Spleen (tissue), 7 donors: ENCODE results near the gene SCGB1A1.

ENCODE experiments used
- POLR2A ChIP-seq, 3 donors: fragments of 450-650 bp; IDR thresholded peaks; one replicate each; pipeline ENCODE4 v1.5.1; 2017; ENCODE audit warnings: antibody characterized with exemption in 3 of 3, mild to moderate bottlenecking in 1 of 3
- POLR2AphosphoS5 ChIP-seq, 3 donors: sonication (generic); formaldehyde crosslinking; IDR thresholded peaks; one replicate each; pipeline ENCODE4 v1.5.1; 2017; ENCODE audit warnings: antibody characterized with exemption in 3 of 3
- TF ChIP-seq, protein P1 (sequence below), 11 experiments: fragments of 200-600 bp in 7 of 11; fragments of 450-650 bp in 4 of 11; sonication (generic) in 4 of 11; IDR thresholded peaks in 8 of 11; conservative IDR thresholded peaks in 3 of 11; 1 replicate in 7 of 11; 2 replicates in 4 of 11; pipeline versions ENCODE4 v1.4.0 to v1.8.0; 2016 to 2021; ENCODE audit warnings: antibody characterized with exemption in 11 of 11, inconsistent platforms in 4 of 11, mild to moderate bottlenecking in 1 of 11
- donor health status: DM: no; HTN: no; CAD: no; lungs with moderate emphysema.
- donor health status: DM: no; HTN: no; CAD: no.
- donor health status: DM: no; HTN: no; CAD: no.

DNA sequence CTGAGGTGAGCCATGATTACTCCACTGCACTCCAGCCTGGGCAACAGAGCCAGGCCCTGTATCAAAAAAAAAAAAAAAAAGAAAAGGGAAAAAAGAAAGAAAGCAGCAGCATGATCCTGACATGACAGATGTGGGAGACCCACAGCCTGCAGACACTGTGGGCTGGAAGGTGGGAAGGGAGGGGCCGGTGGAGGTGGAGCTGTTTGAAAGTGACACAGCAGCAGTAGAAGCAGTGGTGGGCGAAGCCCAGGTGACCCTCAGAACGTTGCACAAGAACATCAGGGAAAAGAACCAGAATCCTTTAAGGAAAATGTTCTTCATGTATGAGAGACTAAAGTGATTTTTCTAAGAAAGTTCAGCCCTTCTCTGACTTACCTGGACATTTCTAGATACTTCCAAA lies 26.3 kb upstream of the SCGB1A1 start:
- TF ChIP-seq POLR2A (IDR thresholded peaks at IDR 0.05) (no peak), POLR2AphosphoS5 (IDR thresholded peaks at IDR 0.05) (no peak)
- TF ChIP-seq, protein P1, sequence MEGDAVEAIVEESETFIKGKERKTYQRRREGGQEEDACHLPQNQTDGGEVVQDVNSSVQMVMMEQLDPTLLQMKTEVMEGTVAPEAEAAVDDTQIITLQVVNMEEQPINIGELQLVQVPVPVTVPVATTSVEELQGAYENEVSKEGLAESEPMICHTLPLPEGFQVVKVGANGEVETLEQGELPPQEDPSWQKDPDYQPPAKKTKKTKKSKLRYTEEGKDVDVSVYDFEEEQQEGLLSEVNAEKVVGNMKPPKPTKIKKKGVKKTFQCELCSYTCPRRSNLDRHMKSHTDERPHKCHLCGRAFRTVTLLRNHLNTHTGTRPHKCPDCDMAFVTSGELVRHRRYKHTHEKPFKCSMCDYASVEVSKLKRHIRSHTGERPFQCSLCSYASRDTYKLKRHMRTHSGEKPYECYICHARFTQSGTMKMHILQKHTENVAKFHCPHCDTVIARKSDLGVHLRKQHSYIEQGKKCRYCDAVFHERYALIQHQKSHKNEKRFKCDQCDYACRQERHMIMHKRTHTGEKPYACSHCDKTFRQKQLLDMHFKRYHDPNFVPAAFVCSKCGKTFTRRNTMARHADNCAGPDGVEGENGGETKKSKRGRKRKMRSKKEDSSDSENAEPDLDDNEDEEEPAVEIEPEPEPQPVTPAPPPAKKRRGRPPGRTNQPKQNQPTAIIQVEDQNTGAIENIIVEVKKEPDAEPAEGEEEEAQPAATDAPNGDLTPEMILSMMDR (IDR thresholded peaks at IDR 0.05 in 8 of 11, conservative IDR thresholded peaks at IDR 0.05 in 3 of 11), result no peak
